HTERT RPE-1 (cell line): Measurements from ENCODE around the gene STRA8.
"Not testable (repeated sequence)": the region's sequence is repeated elsewhere in the genome, so short reads cannot be mapped to it uniquely, and the experiment has no call there.

Experiments used
- in situ Hi-C: fragments of 300-500 bp; cut with MboI; formaldehyde crosslinking; loops from 4 replicates; pipeline ENCODE4 v1.14.3; 2020; ENCODE audit warnings: low sequenced_read_pairs

STRA8 gene

GRCh38 chr7:135204876-135205275 is 28.8 kb upstream of the STRA8 start:
- in situ Hi-C loops = no loop called here

- in situ Hi-C loops = no loop called here
Observed at GRCh38 chr7:135205850-135206249, 27.8 kb upstream of the STRA8 start.

DNA sequence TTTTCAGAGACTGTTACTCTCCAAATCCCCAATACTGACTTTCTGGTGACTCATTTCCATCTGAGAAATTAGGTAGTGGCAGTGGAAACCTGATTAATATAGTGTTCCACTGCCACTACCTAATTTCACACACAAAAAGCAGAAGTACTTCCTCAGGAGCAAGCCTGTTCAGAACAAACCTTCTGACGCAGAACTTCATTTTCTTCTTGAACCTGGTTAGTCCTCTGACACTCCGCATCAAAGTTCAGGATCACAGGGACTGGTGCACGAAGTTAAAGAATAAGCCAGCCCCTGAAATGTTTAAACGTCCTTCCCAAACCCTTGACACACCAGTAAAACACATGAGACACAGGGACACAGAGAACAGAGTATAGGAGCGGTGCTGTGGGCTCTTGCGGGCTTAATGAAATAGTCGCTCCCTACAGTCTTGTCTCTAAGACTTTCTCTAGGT is 26.7 kb upstream of the STRA8 start:
- in situ Hi-C loops = no loop called here

- in situ Hi-C loops = no loop called here
Observed at GRCh38 chr7:135207406-135208101, 26.1 kb upstream of the STRA8 start.

GRCh38 chr7:135208102-135208793 is 25.4 kb upstream of the STRA8 start:
- in situ Hi-C loops = no loop called here

- in situ Hi-C loops = no loop called here
Observed at GRCh38 chr7:135209225-135209834, 24.3 kb upstream of the STRA8 start.

- in situ Hi-C loops = no loop called here
Observed at GRCh38 chr7:135210888-135211178, 22.8 kb upstream of the STRA8 start.

- in situ Hi-C loops = no loop called here
Observed at GRCh38 chr7:135211179-135211945, 22.3 kb upstream of the STRA8 start, which contains the start of gene WDR91. TSS of gene WDR91 (minus strand) at chr7:135211526. CDS start at chr7:135211502, 24 bp downstream.

DNA sequence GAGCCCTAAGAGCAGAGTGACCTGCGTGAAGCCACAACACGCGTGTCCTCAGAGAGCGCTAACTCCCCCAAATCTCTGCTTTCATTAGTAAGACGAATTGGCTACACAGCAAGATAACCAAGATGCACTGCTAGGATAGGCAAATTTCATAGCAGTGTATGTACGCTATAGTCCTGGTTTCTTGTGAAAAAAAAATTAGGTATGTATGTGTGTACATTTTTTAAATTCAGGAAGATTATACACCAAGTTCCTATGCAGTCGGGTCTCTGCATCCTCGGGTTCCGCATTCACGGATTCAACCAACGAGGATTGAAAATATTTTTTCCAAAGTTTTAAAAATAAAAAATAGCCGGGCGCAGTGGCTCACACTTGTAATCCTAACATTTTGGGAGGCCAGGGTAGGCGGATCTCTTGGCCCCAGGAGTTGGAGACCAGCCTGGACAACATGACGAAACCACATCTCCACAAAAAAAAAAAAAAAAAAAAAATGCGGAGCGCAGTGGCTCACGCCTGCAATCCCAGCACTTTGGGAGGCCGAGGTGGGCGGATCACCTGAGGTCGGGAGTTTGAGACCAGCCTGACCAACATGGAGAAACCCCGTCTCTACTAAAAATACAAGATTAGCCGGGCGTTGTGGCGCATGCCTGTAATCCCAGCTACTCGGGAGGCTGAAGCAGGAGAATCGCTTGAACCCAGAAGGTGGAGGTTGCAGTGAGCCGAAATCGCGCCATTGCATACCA is 21.5 kb upstream of the STRA8 start:
- in situ Hi-C loops = not testable (repeated sequence)

DNA sequence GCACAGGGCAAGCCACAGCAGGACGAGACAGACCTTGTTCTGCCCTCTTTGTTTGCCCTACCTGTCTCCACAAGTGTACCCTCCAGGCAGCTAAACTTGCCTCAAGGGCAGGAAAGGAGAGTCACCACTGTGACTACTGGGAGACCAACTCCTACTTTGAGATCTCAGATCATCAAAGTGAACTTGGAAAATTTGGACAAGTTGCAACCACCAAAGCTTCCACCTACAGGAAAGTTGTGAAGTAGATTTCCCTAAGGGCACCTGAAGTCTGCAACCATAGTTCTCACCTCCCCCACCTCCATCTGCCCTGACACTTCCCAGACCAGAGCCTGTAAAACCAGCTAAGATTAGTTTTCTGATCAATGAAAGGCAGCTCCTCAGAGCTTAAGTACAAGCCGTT is 19.8 kb upstream of the STRA8 start:
- in situ Hi-C loops = no loop called here

DNA sequence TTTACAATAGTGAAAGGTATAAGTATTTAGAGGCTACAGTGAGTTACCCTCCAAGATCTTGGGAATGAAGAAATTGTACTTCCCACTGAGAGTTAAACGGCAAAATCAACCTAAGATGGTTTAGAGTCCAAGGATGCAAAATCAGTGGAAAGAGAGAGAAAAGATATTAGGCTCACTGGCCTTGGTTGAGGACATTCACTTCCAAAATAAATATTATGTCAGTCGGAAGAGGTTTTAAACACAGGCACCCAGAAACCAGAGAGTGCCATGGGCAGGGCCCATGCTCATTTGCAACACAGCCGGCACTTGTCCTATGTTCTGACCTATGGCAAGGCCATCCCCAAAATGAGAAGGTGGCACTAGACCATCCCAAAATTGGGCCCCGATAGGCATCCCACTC is 18.5 kb upstream of the STRA8 start:
- in situ Hi-C loops = no loop called here

- in situ Hi-C loops = no loop called here
Observed at GRCh38 chr7:135215698-135216097, 17.9 kb upstream of the STRA8 start.

DNA sequence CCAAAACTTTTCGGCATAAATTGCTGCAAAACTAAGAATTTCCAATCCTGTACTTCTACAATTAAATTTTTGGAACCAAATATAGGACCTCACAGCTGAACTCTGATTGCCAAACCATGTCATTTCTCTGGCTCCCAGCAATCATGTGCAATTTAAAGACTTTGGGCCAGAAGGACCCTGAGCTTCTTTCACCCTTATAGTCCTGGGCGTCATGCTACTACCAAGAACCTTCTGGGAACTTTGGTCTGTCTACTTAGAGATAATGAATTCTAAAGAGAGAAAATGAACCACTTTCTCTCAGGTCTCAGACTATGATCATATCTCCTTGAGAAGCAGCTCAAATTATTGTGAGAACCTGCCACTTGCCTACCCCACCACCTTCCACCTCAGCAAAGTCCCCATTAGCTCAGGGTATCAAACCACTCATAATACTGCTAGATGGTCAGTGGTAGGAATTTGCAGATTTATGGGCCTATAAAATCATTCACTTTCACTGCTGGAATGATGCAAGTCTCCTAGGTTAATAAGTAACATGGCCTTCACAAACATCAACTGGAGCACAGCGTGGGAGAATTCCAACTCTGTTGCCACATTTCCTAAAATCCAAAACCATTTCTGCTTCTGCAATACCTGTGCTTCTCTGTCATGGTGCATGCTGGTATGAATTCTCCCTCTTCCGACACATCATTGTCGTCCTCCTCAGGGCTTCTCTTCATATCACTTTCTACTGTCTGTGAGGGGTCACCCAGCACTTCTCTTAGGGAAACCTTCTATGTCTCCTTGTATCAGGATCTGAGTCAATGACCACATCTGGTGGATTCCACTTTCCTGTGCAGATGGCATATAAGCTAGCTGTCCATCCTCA is 15.8 kb upstream of the STRA8 start:
- in situ Hi-C loops = no loop called here

DNA sequence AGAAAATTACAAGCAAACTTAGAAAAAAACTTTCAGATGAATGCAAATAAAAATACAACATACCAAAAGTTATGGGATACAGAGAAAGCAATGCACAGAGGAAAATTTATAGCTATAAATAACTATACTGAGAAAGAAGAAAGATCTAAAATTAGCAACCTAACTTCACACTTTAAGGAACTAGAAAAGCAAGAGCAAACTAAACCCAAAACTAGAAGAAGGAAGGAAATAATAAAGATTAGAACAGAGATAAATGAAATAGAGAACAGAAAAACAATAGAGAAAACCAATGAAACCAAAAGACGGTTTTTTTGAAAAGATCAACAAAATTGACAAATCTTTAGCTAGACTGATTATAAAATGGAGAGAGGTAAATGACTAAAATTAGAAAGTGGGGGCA is 9.6 kb upstream of the STRA8 start:
- in situ Hi-C loops = no loop called here

- in situ Hi-C loops = no loop called here
Observed at GRCh38 chr7:135231686-135232085, 2.0 kb upstream of the STRA8 start.

- in situ Hi-C loops = no loop called here
Observed at GRCh38 chr7:135232087-135232486, 1.6 kb upstream of the STRA8 start.

GRCh38 chr7:135232720-135233119 is 918 bp upstream of the STRA8 start:
- in situ Hi-C loops = no loop called here

GRCh38 chr7:135234095-135234494 is 457 bp downstream of the STRA8 start:
- in situ Hi-C loops = not testable (repeated sequence)

DNA sequence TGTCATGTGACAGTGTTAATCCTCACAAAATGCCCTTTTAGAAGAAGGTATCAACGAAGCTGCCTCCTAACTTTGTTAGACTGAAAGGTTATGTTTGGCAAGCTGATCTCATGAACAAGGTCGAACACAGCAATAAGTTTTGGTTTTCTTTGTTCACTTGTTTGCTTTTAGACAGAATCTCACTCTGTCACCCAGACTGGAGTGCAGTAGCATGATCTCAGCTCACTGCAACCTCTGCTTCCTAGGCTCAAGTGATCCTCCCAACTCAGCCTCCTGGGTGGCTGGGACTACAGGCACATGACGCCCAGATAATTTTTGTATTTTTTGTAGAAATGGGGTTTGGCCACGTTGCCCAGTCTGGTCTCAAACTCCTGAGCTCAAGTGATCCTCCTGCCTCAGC is 1.1 kb downstream of the STRA8 start:
- in situ Hi-C loops = no loop called here

GRCh38 chr7:135235841-135236240 is 2.2 kb downstream of the STRA8 start:
- in situ Hi-C loops = no loop called here
